Mucosa of stomach (tissue), 1 donor: ENCODE results near the gene HBD.
"Not testable (repeated sequence)": the region's sequence is repeated elsewhere in the genome, so short reads cannot be mapped to it uniquely, and the experiment has no call there.

ENCODE experiments used
- H3K27me3 ChIP-seq: one replicate; pipeline ENCODE4 v1.7.0; 2013; ENCODE audit warnings: mild to moderate bottlenecking, low read length; ENCODE audit not compliant: control insufficient read depth, insufficient read depth
- H3K36me3 ChIP-seq: one replicate; pipeline ENCODE4 v1.7.0; 2013; ENCODE audit warnings: low read length; ENCODE audit not compliant: control insufficient read depth, insufficient read depth
- H3K4me1 ChIP-seq: one replicate; pipeline ENCODE4 v1.7.0; 2013; ENCODE audit warnings: mild to moderate bottlenecking, low read length; ENCODE audit not compliant: control insufficient read depth, insufficient read depth
- H3K4me3 ChIP-seq: one replicate; pipeline ENCODE4 v1.7.0; 2013; ENCODE audit warnings: low read length
- H3K9ac ChIP-seq: one replicate; pipeline ENCODE4 v1.7.0; 2013; ENCODE audit warnings: mild to moderate bottlenecking, low read length, moderate library complexity
- H3K9me3 ChIP-seq: one replicate; pipeline ENCODE4 v1.7.0; 2013; ENCODE audit warnings: mild to moderate bottlenecking, low read length, moderate library complexity; ENCODE audit not compliant: control insufficient read depth
- donor health status: Pancreatic carcinoma.

The HBD gene

GRCh38 chr11:5269715-5270147, 35.4 kb upstream of the HBD start, which contains the start of gene HBE1:
Gene HBE1, minus strand, starts transcription at chr11:5269945. Its CDS starts 55 bp downstream, at chr11:5269890.
- Histone ChIP-seq H3K27me3 (no peaks in the 10 kb centered on the region), H3K9ac (no peak within 1 kb of the TSS), H3K4me3 (no peak within 1 kb of the TSS), H3K4me1 (no peaks in the 10 kb centered on the region), H3K36me3 (no peaks in the 10 kb centered on the region), H3K9me3 (no peaks in the 10 kb centered on the region)

- Histone ChIP-seq H3K36me3 (no peaks in the 10 kb centered on the region), H3K4me3 (no peak overlapping the region), H3K4me1 (no peaks in the 10 kb centered on the region), H3K9ac (no peak overlapping the region), H3K9me3 (no peaks in the 10 kb centered on the region), H3K27me3 (no peaks in the 10 kb centered on the region)
Observed at GRCh38 chr11:5267033-5267563, 32.8 kb upstream of the HBD start.

- H3K4me1 ChIP-seq: no peaks in the 10 kb centered on the region
- no peak overlapping the region for H3K4me3 ChIP-seq
Observed at GRCh38 chr11:5266609-5267008, 32.3 kb upstream of the HBD start.

GRCh38 chr11:5265832-5266231, 31.5 kb upstream of the HBD start:
- Histone ChIP-seq H3K9ac (no peak overlapping the region), H3K36me3 (no peaks in the 10 kb centered on the region), H3K27me3 (no peaks in the 10 kb centered on the region), H3K9me3 (no peaks in the 10 kb centered on the region), H3K4me3 (no peak overlapping the region), H3K4me1 (no peaks in the 10 kb centered on the region)

More at GRCh38 chr11:5266609-5267008, 32.3 kb upstream of the HBD start:
- Histone ChIP-seq H3K9me3 (no peaks in the 10 kb centered on the region), H3K9ac (no peak overlapping the region), H3K36me3 (no peaks in the 10 kb centered on the region), H3K27me3 (no peaks in the 10 kb centered on the region)

- H3K4me3 ChIP-seq: no peak overlapping the region
- no peaks in the 10 kb centered on the region for H3K4me1 ChIP-seq
- H3K27me3 ChIP-seq: no peaks in the 10 kb centered on the region
- no peaks in the 10 kb centered on the region for H3K9me3 ChIP-seq
- H3K9ac ChIP-seq: no peak overlapping the region
- no peaks in the 10 kb centered on the region for H3K36me3 ChIP-seq
Observed at GRCh38 chr11:5258543-5259262, 24.4 kb upstream of the HBD start.

- Histone ChIP-seq H3K36me3 (no peaks in the 10 kb centered on the region), H3K9me3 (no peaks in the 10 kb centered on the region), H3K4me3 (no peak overlapping the region), H3K4me1 (no peaks in the 10 kb centered on the region), H3K27me3 (no peaks in the 10 kb centered on the region), H3K9ac (no peak overlapping the region)
Observed at GRCh38 chr11:5257296-5257695, 23.0 kb upstream of the HBD start.

- not testable (repeated sequence) for H3K9ac ChIP-seq, H3K9me3 ChIP-seq, H3K4me1 ChIP-seq, H3K27me3 ChIP-seq, H3K36me3 ChIP-seq, H3K4me3 ChIP-seq
Observed at GRCh38 chr11:5254646-5255413, 20.5 kb upstream of the HBD start, which contains the start of gene HBG2. Gene HBG2, minus strand, starts transcription at chr11:5254781. Its CDS starts 53 bp downstream, at chr11:5254728.

GRCh38 chr11:5254023-5254422, 19.7 kb upstream of the HBD start:
- H3K9me3 ChIP-seq, H3K27me3 ChIP-seq, H3K4me1 ChIP-seq, H3K36me3 ChIP-seq, H3K4me3 ChIP-seq, H3K9ac ChIP-seq: not testable (repeated sequence)

- not testable (repeated sequence) for H3K4me3 ChIP-seq, H3K9ac ChIP-seq, H3K4me1 ChIP-seq, H3K9me3 ChIP-seq, H3K36me3 ChIP-seq, H3K27me3 ChIP-seq
Observed at GRCh38 chr11:5253440-5253839, 19.2 kb upstream of the HBD start.

GRCh38 chr11:5252919-5253265, 18.6 kb upstream of the HBD start:
- Histone ChIP-seq H3K9me3 (no peaks in the 10 kb centered on the region), H3K9ac (no peak overlapping the region), H3K4me1 (no peaks in the 10 kb centered on the region), H3K27me3 (no peaks in the 10 kb centered on the region), H3K36me3 (no peaks in the 10 kb centered on the region), H3K4me3 (no peak overlapping the region)

GRCh38 chr11:5252192-5252918, 18.1 kb upstream of the HBD start:
- Histone ChIP-seq H3K9ac (no peak overlapping the region), H3K4me3 (no peak overlapping the region), H3K9me3 (no peaks in the 10 kb centered on the region), H3K27me3 (no peaks in the 10 kb centered on the region), H3K4me1 (no peaks in the 10 kb centered on the region), H3K36me3 (no peaks in the 10 kb centered on the region)

- Histone ChIP-seq H3K4me3 (no peak overlapping the region), H3K9ac (no peak overlapping the region), H3K4me1 (no peaks in the 10 kb centered on the region), H3K36me3 (no peaks in the 10 kb centered on the region), H3K27me3 (no peaks in the 10 kb centered on the region), H3K9me3 (no peaks in the 10 kb centered on the region)
Observed at GRCh38 chr11:5251746-5252145, 17.5 kb upstream of the HBD start.
